ENCODE data around the gene C3orf33. TPM values are rescaled to one million over a fixed set of nuclear protein-coding genes. Genes with fewer than 3 reads are reported as not detected.

Gene C3orf33
- total RNA-seq, 1 experiment from 2014 or later = 4.7 TPM

DNA sequence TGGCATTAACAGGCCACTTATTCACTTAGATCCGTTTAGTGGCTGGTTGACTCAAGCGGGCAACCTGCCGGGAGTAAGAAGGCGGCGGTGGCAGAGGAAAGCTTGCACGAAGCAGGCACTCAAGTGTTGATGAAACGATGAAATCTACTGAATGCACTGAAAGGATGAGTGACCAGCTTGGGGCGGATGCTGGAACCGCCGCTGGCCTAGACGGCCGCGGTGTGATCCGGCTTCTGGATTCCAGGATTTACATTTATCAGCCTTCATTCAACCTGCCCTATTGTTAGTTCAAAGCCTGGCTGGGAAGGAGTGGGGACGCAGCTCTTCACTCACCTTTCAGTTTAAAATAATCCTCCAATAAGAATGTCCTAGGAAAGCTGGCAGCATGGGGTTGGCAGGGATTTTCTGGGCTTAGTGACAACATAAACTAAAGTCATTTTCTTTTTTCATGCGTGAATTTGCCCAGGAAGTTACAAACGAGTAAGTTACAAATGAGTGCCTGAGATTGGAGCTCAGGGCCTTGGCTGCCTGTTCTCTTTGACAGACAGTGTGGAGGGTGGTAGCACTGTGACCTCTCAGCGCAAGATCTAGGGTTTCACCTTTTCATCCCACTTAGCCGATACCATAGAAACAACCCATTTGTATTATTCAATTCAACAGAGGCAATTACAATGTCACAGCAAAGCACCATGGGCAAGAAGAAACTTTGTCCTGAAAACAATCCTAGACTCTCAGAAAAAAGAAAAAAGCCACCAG lies 60.1 kb downstream of the C3orf33 start:
- Histone ChIP-seq H3K9me3 (ENCODE audit: control insufficient read depth in 1 of 2, insufficient read depth in 1 of 2, low read depth in 1 of 2, low read length in 2 of 2) (no peaks in the 10 kb centered on the region), H2AFZ (ENCODE audit: low read depth, low read length, poor library complexity, severe bottlenecking) (peak overlapping the region; percentile 99), H3K4me1 (ENCODE audit: control insufficient read depth in 1 of 2, insufficient read depth in 2 of 2, low read length in 2 of 2) (peaks cover 15 to 36% of the 10 kb centered on the region in 2 experiments), H3K36me3 (ENCODE audit: control insufficient read depth in 1 of 2, insufficient read depth in 2 of 2, low read length in 2 of 2) (no peaks in the 10 kb centered on the region), H3K27ac (ENCODE audit: low read depth, low read length) (no peak overlapping the region), H3K9ac (ENCODE audit: low read length) (peak overlapping the region; percentile 26), H3K4me2 (ENCODE audit: low read length) (peak overlapping the region; percentile 86), H3K79me2 (ENCODE audit: insufficient read depth, low read length) (no peaks in the 10 kb centered on the region), H3K27me3 (ENCODE audit: insufficient read depth, low read length) (no peaks in the 10 kb centered on the region), H3K9me2 (ENCODE audit: insufficient read depth) (no peaks in the 10 kb centered on the region), H4K20me1 (ENCODE audit: insufficient read depth) (no peaks in the 10 kb centered on the region), H3K4me3 (replicated peaks in 1 of 2; ENCODE audit: low read depth in 1 of 2, low read length in 2 of 2) (peak overlapping the region; percentile 18 to 46)
- TF ChIP-seq FOSL1 (IDR thresholded peaks at IDR 0.05; ENCODE audit: low read depth) (no peak), TCF7L2 (IDR thresholded peaks at IDR 0.05; ENCODE audit: borderline replicate concordance, extremely low read depth, insufficient read depth, insufficient read length) (peak; percentile 73), CBX3 (IDR thresholded peaks at IDR 0.05; ENCODE audit: low read depth) (peak; percentile 44; the same call in 1 of the 2 replicates), POLR2AphosphoS5 (IDR thresholded peaks at IDR 0.05; ENCODE audit: low read depth, low read length) (peak; percentile 48; the same call in 1 of the 2 replicates), SP1 (IDR thresholded peaks at IDR 0.05; ENCODE audit: low read depth) (peak; percentile 76), YY1 (IDR thresholded peaks at IDR 0.05; ENCODE audit: extremely low read depth, insufficient replicate concordance, low read depth, low read length) (peak; percentile 47)
- TF ChIP-seq, protein P1, sequence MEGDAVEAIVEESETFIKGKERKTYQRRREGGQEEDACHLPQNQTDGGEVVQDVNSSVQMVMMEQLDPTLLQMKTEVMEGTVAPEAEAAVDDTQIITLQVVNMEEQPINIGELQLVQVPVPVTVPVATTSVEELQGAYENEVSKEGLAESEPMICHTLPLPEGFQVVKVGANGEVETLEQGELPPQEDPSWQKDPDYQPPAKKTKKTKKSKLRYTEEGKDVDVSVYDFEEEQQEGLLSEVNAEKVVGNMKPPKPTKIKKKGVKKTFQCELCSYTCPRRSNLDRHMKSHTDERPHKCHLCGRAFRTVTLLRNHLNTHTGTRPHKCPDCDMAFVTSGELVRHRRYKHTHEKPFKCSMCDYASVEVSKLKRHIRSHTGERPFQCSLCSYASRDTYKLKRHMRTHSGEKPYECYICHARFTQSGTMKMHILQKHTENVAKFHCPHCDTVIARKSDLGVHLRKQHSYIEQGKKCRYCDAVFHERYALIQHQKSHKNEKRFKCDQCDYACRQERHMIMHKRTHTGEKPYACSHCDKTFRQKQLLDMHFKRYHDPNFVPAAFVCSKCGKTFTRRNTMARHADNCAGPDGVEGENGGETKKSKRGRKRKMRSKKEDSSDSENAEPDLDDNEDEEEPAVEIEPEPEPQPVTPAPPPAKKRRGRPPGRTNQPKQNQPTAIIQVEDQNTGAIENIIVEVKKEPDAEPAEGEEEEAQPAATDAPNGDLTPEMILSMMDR (IDR thresholded peaks at IDR 0.05 in 2 of 3, conservative IDR thresholded peaks at IDR 0.05 in 1 of 3; ENCODE audit: borderline replicate concordance in 1 of 3, insufficient read depth in 1 of 3, low read depth in 2 of 3, low read length in 2 of 3) = no peak
- TF ChIP-seq, protein P2, sequence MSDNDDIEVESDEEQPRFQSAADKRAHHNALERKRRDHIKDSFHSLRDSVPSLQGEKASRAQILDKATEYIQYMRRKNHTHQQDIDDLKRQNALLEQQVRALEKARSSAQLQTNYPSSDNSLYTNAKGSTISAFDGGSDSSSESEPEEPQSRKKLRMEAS (IDR thresholded peaks at IDR 0.05) = peak; percentile 31; the same call in 1 of the 2 replicates
- CTCF ChIA-PET = interaction anchor here (1.3 kb wide), 1 partner anchor 60 kb away, joined by 6 read pairs; the partner anchor contains the start of gene C3orf33
- POLR2A ChIA-PET = interaction anchor here (0.7 kb wide), 1 partner anchor 428 kb away, joined by 4 read pairs; no protein-coding TSS in a partner anchor
- intact Hi-C loops (cut with micrococcal nuclease) = loop anchor here (5.0 kb wide), 2 partner anchors 106 to 126 kb away; partner anchors contain the start of genes GMPS and SLC33A1
- BruUV-seq (replicated peaks) = no TSS peak
- DNase-seq (ENCODE audit: low read depth, low spot score) (peak; percentile 45), ATAC-seq (peak; percentile 63)
- RAD21 ChIA-PET (ENCODE audit: low non-redundant PET in 1 of 2, low total read pairs in 2 of 2, uncharacterized antibody in 2 of 2, unreplicated experiment in 2 of 2) = interaction anchor here in 1 of 2 experiments (1.0 kb wide), 1 partner anchor 124 kb away, joined by 3 read pairs; no protein-coding TSS in a partner anchor

Measured in HCT116 (cell line).